ENCODE results near the gene BCAR3. TPM values are rescaled to one million over a fixed set of nuclear protein-coding genes. Genes with fewer than 3 reads are reported as not detected.
A peak's percentile ranks its signal among the peaks of the same experiment; 100 is the strongest.

BCAR3 gene
- total and polyA plus RNA-seq, 4 donors, result 8.4 to 24.1 (median 16.0) TPM

- H3K36me3 ChIP-seq (ENCODE audit: control insufficient read depth in 1 of 2, insufficient read depth in 2 of 2, low read length in 1 of 2), result peaks cover 3 to 8% of the 10 kb centered on the region in 2 donors
- ATAC-seq (ENCODE audit: low FRiP score), result no peak
- H3K4me3 ChIP-seq (ENCODE audit: low read length in 2 of 2), result no peak overlapping the region
- intact Hi-C loops (cut with DNase I), result no loop called here
- DNase-seq, result no peak
- H3K9me3 ChIP-seq (ENCODE audit: control insufficient read depth, low read length), result no peaks in the 10 kb centered on the region
- no peaks in the 10 kb centered on the region for H3K27me3 ChIP-seq (ENCODE audit: control insufficient read depth in 1 of 2, insufficient read depth in 2 of 2, low read length in 1 of 2)
- H3K27ac ChIP-seq (ENCODE audit: low read depth in 1 of 2, low read length in 2 of 2), result peak overlapping the region in 1 of 2 donors; percentile 9
- H3K4me1 ChIP-seq (ENCODE audit: control insufficient read depth in 1 of 2, insufficient read depth in 2 of 2, low read length in 2 of 2), result no peaks in the 10 kb centered on the region
- 87 to 88% methylated on average over 11 of the region's 11 CpGs for WGBS, 2 donors
These were observed 102.5 kb downstream of the BCAR3 start for GRCh38 chr1:93578911-93579825.

GRCh38 chr1:93578433-93578830 lies 103.2 kb downstream of the BCAR3 start:
- no peaks in the 10 kb centered on the region for H3K9me3 ChIP-seq (ENCODE audit: control insufficient read depth, low read length)
- intact Hi-C loops (cut with DNase I), result no loop called here
- DNase-seq (no peak), ATAC-seq (ENCODE audit: low FRiP score) (no peak)
- H3K36me3 ChIP-seq (ENCODE audit: control insufficient read depth in 1 of 2, insufficient read depth in 2 of 2, low read length in 1 of 2), result peaks cover 3 to 8% of the 10 kb centered on the region in 2 donors
- H3K27ac ChIP-seq (ENCODE audit: low read depth in 1 of 2, low read length in 2 of 2), result no peak overlapping the region
- H3K4me3 ChIP-seq (ENCODE audit: low read length in 2 of 2), result no peak overlapping the region
- H3K4me1 ChIP-seq (ENCODE audit: control insufficient read depth in 1 of 2, insufficient read depth in 2 of 2, low read length in 2 of 2), result no peaks in the 10 kb centered on the region
- no peaks in the 10 kb centered on the region for H3K27me3 ChIP-seq (ENCODE audit: control insufficient read depth in 1 of 2, insufficient read depth in 2 of 2, low read length in 1 of 2)
- 92 to 95% methylated on average over 6 of the region's 6 CpGs for WGBS, 2 donors

GRCh38 chr1:93577536-93578432 lies 103.9 kb downstream of the BCAR3 start:
- DNase-seq, result no peak
- WGBS, 2 donors, result 59 to 75% methylated on average over 18 of the region's 18 CpGs
- Histone ChIP-seq H3K27ac (ENCODE audit: low read depth in 1 of 2, low read length in 2 of 2) (no peak overlapping the region), H3K4me1 (ENCODE audit: control insufficient read depth in 1 of 2, insufficient read depth in 2 of 2, low read length in 2 of 2) (no peaks in the 10 kb centered on the region), H3K9me3 (ENCODE audit: control insufficient read depth, low read length) (no peaks in the 10 kb centered on the region), H3K27me3 (ENCODE audit: control insufficient read depth in 1 of 2, insufficient read depth in 2 of 2, low read length in 1 of 2) (no peaks in the 10 kb centered on the region), H3K36me3 (ENCODE audit: control insufficient read depth in 1 of 2, insufficient read depth in 2 of 2, low read length in 1 of 2) (peaks cover 3 to 9% of the 10 kb centered on the region in 2 donors), H3K4me3 (ENCODE audit: low read length in 2 of 2) (no peak overlapping the region)
- ATAC-seq (ENCODE audit: low FRiP score), result no peak
- intact Hi-C loops (cut with DNase I), result no loop called here

GRCh38 chr1:93576746-93577145 lies 104.9 kb downstream of the BCAR3 start:
- no peaks in the 10 kb centered on the region for H3K9me3 ChIP-seq (ENCODE audit: control insufficient read depth, low read length)
- ATAC-seq (ENCODE audit: low FRiP score), result no peak
- no peak overlapping the region for H3K4me3 ChIP-seq (ENCODE audit: low read length in 2 of 2)
- no peak for DNase-seq
- H3K36me3 ChIP-seq (ENCODE audit: control insufficient read depth in 1 of 2, insufficient read depth in 2 of 2, low read length in 1 of 2), result peaks cover 3 to 11% of the 10 kb centered on the region in 2 donors
- 93 to 97% methylated on average over 2 of the region's 2 CpGs for WGBS, 2 donors
- no peaks in the 10 kb centered on the region for H3K27me3 ChIP-seq (ENCODE audit: control insufficient read depth in 1 of 2, insufficient read depth in 2 of 2, low read length in 1 of 2)
- no peaks in the 10 kb centered on the region for H3K4me1 ChIP-seq (ENCODE audit: control insufficient read depth in 1 of 2, insufficient read depth in 2 of 2, low read length in 2 of 2)
- intact Hi-C loops (cut with DNase I), result no loop called here
- no peak overlapping the region for H3K27ac ChIP-seq (ENCODE audit: low read depth in 1 of 2, low read length in 2 of 2)

- H3K4me3 ChIP-seq (ENCODE audit: low read length in 2 of 2), result no peak overlapping the region
- DNase-seq (no peak), ATAC-seq (ENCODE audit: low FRiP score) (no peak)
- no peak overlapping the region for H3K27ac ChIP-seq (ENCODE audit: low read depth in 1 of 2, low read length in 2 of 2)
- H3K36me3 ChIP-seq (ENCODE audit: control insufficient read depth in 1 of 2, insufficient read depth in 2 of 2, low read length in 1 of 2), result peaks cover 3 to 11% of the 10 kb centered on the region in 2 donors
- no peaks in the 10 kb centered on the region for H3K4me1 ChIP-seq (ENCODE audit: control insufficient read depth in 1 of 2, insufficient read depth in 2 of 2, low read length in 2 of 2)
- no peaks in the 10 kb centered on the region for H3K9me3 ChIP-seq (ENCODE audit: control insufficient read depth, low read length)
- H3K27me3 ChIP-seq (ENCODE audit: control insufficient read depth in 1 of 2, insufficient read depth in 2 of 2, low read length in 1 of 2), result no peaks in the 10 kb centered on the region
- intact Hi-C loops (cut with DNase I), result no loop called here
- 59 to 67% methylated on average over 9 of the region's 9 CpGs for WGBS, 2 donors
These were observed 105.3 kb downstream of the BCAR3 start for GRCh38 chr1:93576346-93576745.

- H3K36me3 ChIP-seq (ENCODE audit: control insufficient read depth in 1 of 2, insufficient read depth in 2 of 2, low read length in 1 of 2), result peaks cover 3 to 11% of the 10 kb centered on the region in 2 donors
- H3K27me3 ChIP-seq (ENCODE audit: control insufficient read depth in 1 of 2, insufficient read depth in 2 of 2, low read length in 1 of 2), result no peaks in the 10 kb centered on the region
- H3K27ac ChIP-seq (ENCODE audit: low read depth in 1 of 2, low read length in 2 of 2), result no peak overlapping the region
- WGBS, 2 donors, result 83 to 90% methylated on average over 10 of the region's 10 CpGs
- no peaks in the 10 kb centered on the region for H3K4me1 ChIP-seq (ENCODE audit: control insufficient read depth in 1 of 2, insufficient read depth in 2 of 2, low read length in 2 of 2)
- no peak for ATAC-seq (ENCODE audit: low FRiP score)
- H3K4me3 ChIP-seq (ENCODE audit: low read length in 2 of 2), result no peak overlapping the region
- no peaks in the 10 kb centered on the region for H3K9me3 ChIP-seq (ENCODE audit: control insufficient read depth, low read length)
- DNase-seq, result no peak
- intact Hi-C loops (cut with DNase I), result no loop called here
These were observed 105.9 kb downstream of the BCAR3 start for GRCh38 chr1:93575621-93576284.

GRCh38 chr1:93574991-93575390 lies 106.6 kb downstream of the BCAR3 start:
- ATAC-seq (ENCODE audit: low FRiP score) (no peak), DNase-seq (no peak)
- intact Hi-C loops (cut with DNase I), result no loop called here
- no peaks in the 10 kb centered on the region for H3K9me3 ChIP-seq (ENCODE audit: control insufficient read depth, low read length)
- no peak overlapping the region for H3K27ac ChIP-seq (ENCODE audit: low read depth in 1 of 2, low read length in 2 of 2)
- H3K27me3 ChIP-seq (ENCODE audit: control insufficient read depth in 1 of 2, insufficient read depth in 2 of 2, low read length in 1 of 2), result no peaks in the 10 kb centered on the region
- WGBS, 2 donors, result 77% methylated on average over 6 of the region's 6 CpGs
- H3K4me3 ChIP-seq (ENCODE audit: low read length in 2 of 2), result no peak overlapping the region
- peaks cover 3 to 13% of the 10 kb centered on the region in 2 donors for H3K36me3 ChIP-seq (ENCODE audit: control insufficient read depth in 1 of 2, insufficient read depth in 2 of 2, low read length in 1 of 2)
- no peaks in the 10 kb centered on the region for H3K4me1 ChIP-seq (ENCODE audit: control insufficient read depth in 1 of 2, insufficient read depth in 2 of 2, low read length in 2 of 2)

GRCh38 chr1:93574511-93574910 lies 107.1 kb downstream of the BCAR3 start:
- Histone ChIP-seq H3K27me3 (ENCODE audit: control insufficient read depth in 1 of 2, insufficient read depth in 2 of 2, low read length in 1 of 2) (no peaks in the 10 kb centered on the region), H3K9me3 (ENCODE audit: control insufficient read depth, low read length) (no peaks in the 10 kb centered on the region), H3K4me1 (ENCODE audit: control insufficient read depth in 1 of 2, insufficient read depth in 2 of 2, low read length in 2 of 2) (no peaks in the 10 kb centered on the region), H3K27ac (ENCODE audit: low read depth in 1 of 2, low read length in 2 of 2) (no peak overlapping the region), H3K36me3 (ENCODE audit: control insufficient read depth in 1 of 2, insufficient read depth in 2 of 2, low read length in 1 of 2) (peaks cover 3 to 15% of the 10 kb centered on the region in 2 donors), H3K4me3 (ENCODE audit: low read length in 2 of 2) (no peak overlapping the region)
- ATAC-seq (ENCODE audit: low FRiP score) (no peak), DNase-seq (no peak)
- intact Hi-C loops (cut with DNase I), result no loop called here
- WGBS, 2 donors, result 76 to 80% methylated on average over 7 of the region's 7 CpGs
